IMR-90 (cell line): Measurements from ENCODE around the gene MAMLD1. TPM values are rescaled to one million over a fixed set of nuclear protein-coding genes. Genes with fewer than 3 reads are reported as not detected.

Experiments used
- ATAC-seq: fragments of 200-7000 bp; cut with Tn5 transposase; 2 replicates; pipeline ENCODE4 v1.9.1; 2020; ENCODE audit warnings: low read depth, mild to moderate bottlenecking, moderate library complexity
- BruUV-seq: library from RNA; stranded (reverse); fragments of 400-500 nt; replicated peaks from 2 replicates; lab custom pipeline; 2021; lab: Mats Ljungman, UMichigan
- CTCF ChIA-PET: fragments of 300-600 bp; formaldehyde crosslinking; extraction: SDS; loops from one replicate; lab custom pipeline; 2021; ENCODE audit warnings: antibody characterized with exemption; lab: Yijun Ruan, JAX
- POLR2A ChIA-PET: fragments of 300-600 bp; sonication (Branson Sonifier 250); formaldehyde crosslinking; loops from one replicate; lab custom pipeline; 2022; ENCODE audit warnings: antibody characterized with exemption; ENCODE audit not compliant: unreplicated experiment; lab: Charles Lee
- DNase-seq: peaks from one replicate; pipeline ENCODE4 v3.0.0; 2013
- H2AFZ ChIP-seq: replicated peaks from 2 replicates; pipeline ENCODE3; 2013; ENCODE audit warnings: low read length, mild to moderate bottlenecking; ENCODE audit not compliant: poor library complexity
- H2AK5ac ChIP-seq: 2 replicates; pipeline ENCODE4 v1.6.1; 2013; ENCODE audit warnings: low read depth, low read length, inconsistent platforms
- H2AK9ac ChIP-seq: replicated peaks from 2 replicates; pipeline ENCODE3; 2013; ENCODE audit warnings: mild to moderate bottlenecking, low read depth, low read length, moderate library complexity; ENCODE audit not compliant: poor library complexity
- H2BK120ac ChIP-seq: 2 replicates; pipeline ENCODE4 v1.6.1; 2013; ENCODE audit warnings: low read depth, low read length, inconsistent platforms
- H2BK15ac ChIP-seq: 3 replicates; pipeline ENCODE4 v1.6.1; 2013; ENCODE audit warnings: low read depth, low read length, inconsistent platforms
- H2BK20ac ChIP-seq: 2 replicates; pipeline ENCODE4 v1.6.1; 2013; ENCODE audit warnings: low read depth, mild to moderate bottlenecking, inconsistent platforms, low read length, moderate library complexity
- H2BK5ac ChIP-seq: 2 replicates; pipeline ENCODE4 v1.6.1; 2013; ENCODE audit warnings: mild to moderate bottlenecking, low read depth, low read length, inconsistent platforms; ENCODE audit not compliant: poor library complexity, severe bottlenecking
- H3K14ac ChIP-seq: replicated peaks from 2 replicates; pipeline ENCODE4 v1.6.1; 2013; ENCODE audit warnings: low read depth, low read length, inconsistent platforms
- H3K18ac ChIP-seq: 2 replicates; pipeline ENCODE4 v1.6.1; 2013; ENCODE audit warnings: low read depth, low read length, control low read depth
- H3K23ac ChIP-seq: 2 replicates; pipeline ENCODE4 v1.6.1; 2013; ENCODE audit warnings: low read depth, low read length, inconsistent platforms
- H3K27ac ChIP-seq: 2 replicates; pipeline ENCODE4 v1.5.1; 2013; ENCODE audit warnings: mild to moderate bottlenecking, control low read depth, low read length; ENCODE audit not compliant: insufficient read depth
- H3K27me3 ChIP-seq: 2 replicates; pipeline ENCODE4 v1.6.1; 2013; ENCODE audit warnings: low read length; ENCODE audit not compliant: control insufficient read depth, insufficient read depth
- H3K36me3 ChIP-seq: 2 replicates; pipeline ENCODE4 v1.6.1; 2013; ENCODE audit warnings: low read length, mixed read lengths; ENCODE audit not compliant: control insufficient read depth, insufficient read depth
- H3K4ac ChIP-seq: 2 replicates; pipeline ENCODE4 v1.6.1; 2013; ENCODE audit warnings: low read depth, low read length, inconsistent platforms
- H3K4me1 ChIP-seq: 2 replicates; pipeline ENCODE4 v1.6.1; 2013; ENCODE audit warnings: low read length, mixed read lengths; ENCODE audit not compliant: control insufficient read depth, insufficient read depth
- H3K4me2 ChIP-seq: 2 replicates; pipeline ENCODE4 v1.6.1; 2013; ENCODE audit warnings: low read depth, mild to moderate bottlenecking, control low read depth, low read length, moderate library complexity
- H3K4me3 ChIP-seq: 2 replicates; pipeline ENCODE4 v1.5.1; 2013; ENCODE audit warnings: low read depth, mild to moderate bottlenecking, control low read depth, low read length, moderate library complexity; ENCODE audit not compliant: insufficient read depth
- H3K56ac ChIP-seq: 2 replicates; pipeline ENCODE4 v1.6.1; 2013; ENCODE audit warnings: low read length, inconsistent platforms; ENCODE audit not compliant: insufficient read depth; ENCODE audit errors: extremely low read depth
- H3K79me1 ChIP-seq, 2 experiments: 2 replicates each; pipeline ENCODE4 v1.6.1; 2013; ENCODE audit warnings: low read length in 2 of 2, inconsistent platforms in 1 of 2, low read depth in 1 of 2
- H3K9ac ChIP-seq: 2 replicates; pipeline ENCODE4 v1.6.1; 2013; ENCODE audit warnings: low read depth, low read length, control low read depth
- H3K9me1 ChIP-seq: 2 replicates; pipeline ENCODE4 v1.6.1; 2013; ENCODE audit warnings: low read length, inconsistent platforms; ENCODE audit not compliant: insufficient read depth
- H3K9me3 ChIP-seq: 2 replicates; pipeline ENCODE4 v1.6.1; 2013; ENCODE audit warnings: low read length; ENCODE audit not compliant: control insufficient read depth, insufficient read depth
- H4K20me1 ChIP-seq: 2 replicates; pipeline ENCODE4 v1.6.1; 2013; ENCODE audit warnings: low read length, inconsistent platforms; ENCODE audit not compliant: insufficient read depth
- H4K5ac ChIP-seq: 2 replicates; pipeline ENCODE4 v1.6.1; 2013; ENCODE audit warnings: mild to moderate bottlenecking, low read depth, low read length, control low read depth
- H4K8ac ChIP-seq, 2 experiments: 2 replicates each; pipeline ENCODE4 v1.6.1; 2013; ENCODE audit warnings: low read depth in 2 of 2, low read length in 2 of 2, control low read depth in 1 of 2, inconsistent platforms in 1 of 2
- H4K91ac ChIP-seq: 2 replicates; pipeline ENCODE4 v1.6.1; 2013; ENCODE audit warnings: low read depth, low read length, inconsistent platforms; ENCODE audit not compliant: insufficient read depth
- BHLHE40 ChIP-seq: fragments of 150-350 bp; IDR thresholded peaks from 2 replicates; pipeline ENCODE4 v1.6.1; 2016; ENCODE audit warnings: mild to moderate bottlenecking, low read depth, low read length
- CEBPB ChIP-seq: IDR thresholded peaks from 2 replicates; pipeline ENCODE4 v1.6.1; 2012; ENCODE audit warnings: low read depth, low read length, improper control_type of control experiment
- CHD1 ChIP-seq: IDR thresholded peaks from 2 replicates; pipeline ENCODE4 v1.6.1; 2012; ENCODE audit warnings: low read depth, low read length, improper control_type of control experiment
- CTCF ChIP-seq: conservative IDR thresholded peaks from 2 replicates; pipeline ENCODE4 v1.5.1; 2012; ENCODE audit warnings: mild to moderate bottlenecking, low read depth, low read length, improper control_type of control experiment
- ELK1 ChIP-seq: fragments of 150-350 bp; IDR thresholded peaks from 2 replicates; pipeline ENCODE4 v1.6.1; 2016; ENCODE audit warnings: low read depth, mild to moderate bottlenecking, low read length, moderate library complexity, borderline replicate concordance
- FOS ChIP-seq: fragments of 150-350 bp; IDR thresholded peaks from 2 replicates; pipeline ENCODE4 v1.6.1; 2016; ENCODE audit warnings: low read depth, low read length
- MAFK ChIP-seq: IDR thresholded peaks from 2 replicates; pipeline ENCODE4 v1.6.1; 2012; ENCODE audit warnings: low read depth, low read length, improper control_type of control experiment
- MAZ ChIP-seq: IDR thresholded peaks from 2 replicates; pipeline ENCODE4 v1.6.1; 2012; ENCODE audit warnings: low read depth, mild to moderate bottlenecking, low read length, improper control_type of control experiment, moderate library complexity, borderline replicate concordance
- MXI1 ChIP-seq: IDR thresholded peaks from 2 replicates; pipeline ENCODE4 v1.6.1; 2012; ENCODE audit warnings: low read depth, mild to moderate bottlenecking, low read length, moderate library complexity, borderline replicate concordance
- NFE2L2 ChIP-seq: fragments of 150-350 bp; IDR thresholded peaks from 2 replicates; pipeline ENCODE4 v1.6.1; 2016; ENCODE audit warnings: low read depth, mild to moderate bottlenecking, low read length
- POLR2A ChIP-seq: IDR thresholded peaks from 2 replicates; pipeline ENCODE4 v1.6.1; 2012; ENCODE audit warnings: mild to moderate bottlenecking, low read depth, low read length
- RAD21 ChIP-seq: IDR thresholded peaks from 2 replicates; pipeline ENCODE4 v1.6.1; 2012; ENCODE audit warnings: low read length, improper control_type of control experiment
- RCOR1 ChIP-seq: IDR thresholded peaks from 2 replicates; pipeline ENCODE4 v1.6.1; 2012; ENCODE audit warnings: mild to moderate bottlenecking, low read length, improper control_type of control experiment; ENCODE audit not compliant: insufficient replicate concordance
- RFX5 ChIP-seq: IDR thresholded peaks from 2 replicates; pipeline ENCODE4 v1.8.0; 2012; ENCODE audit warnings: low read depth, mild to moderate bottlenecking, low read length, moderate library complexity
- SMC3 ChIP-seq: fragments of 150-350 bp; IDR thresholded peaks from 2 replicates; pipeline ENCODE4 v1.6.1; 2016; ENCODE audit warnings: low read depth, mild to moderate bottlenecking, antibody characterized with exemption, low read length, moderate library complexity
- USF2 ChIP-seq: fragments of 150-350 bp; IDR thresholded peaks from 2 replicates; pipeline ENCODE4 v1.6.1; 2017; ENCODE audit warnings: mild to moderate bottlenecking, antibody characterized with exemption, low read length, low read depth
- WGBS, 2 experiments: methylation state at CpG; one replicate each; pipeline versions ENCODE4 v1.1.5 to v1.1.7; 2013; ENCODE audit warnings: missing lambda C conversion rate in 2 of 2; ENCODE audit not compliant: insufficient read length in 1 of 2; ENCODE audit errors: extremely low coverage in 2 of 2; 5-methylcytosine and 5-hydroxymethylcytosine counted together
- dilution Hi-C: fragments of 300-500 bp; cut with HindIII; formaldehyde crosslinking; loops from one replicate; pipeline ENCODE4 v1.14.3; 2018; ENCODE audit warnings: low sequenced_read_pairs; ENCODE audit not compliant: unreplicated experiment
- in situ Hi-C: fragments of 300-500 bp; cut with MboI; formaldehyde crosslinking; loops from 3 replicates; pipeline ENCODE4 v1.14.3; 2019; ENCODE audit warnings: low sequenced_read_pairs, inconsistent platforms, mixed read lengths
- intact Hi-C: fragments of 100-400 bp; cut with micrococcal nuclease; formaldehyde crosslinking; loops from 2 replicates; pipeline ENCODE4 v1.10.0; 2022
- polyA plus RNA-seq, 3 experiments: library from polyadenylated mRNA; depleted of rRNA; stranded (reverse); fragments of >200 nt; gene quantifications; 2 replicates each; pipeline ENCODE4 v1.2.3, GENCODE V29; 2012; ENCODE audit warnings: low replicate concordance in 1 of 3
- total RNA-seq: library from RNA; depleted of rRNA; stranded (reverse); fragments of >200 nt; gene quantifications from 2 replicates; pipeline ENCODE4 v1.2.3, GENCODE V29; 2012

MAMLD1 gene
- total and polyA plus RNA-seq, 2 of the 4 experiments (the other 2 are of a cell fraction): 1.4 to 11.0 TPM

- no peak overlapping the region for H3K27ac ChIP-seq
- no peak overlapping the region for H4K8ac ChIP-seq
- no peak overlapping the region for H3K14ac ChIP-seq
- dilution Hi-C loops (no loop called here), intact Hi-C loops (no loop called here), in situ Hi-C loops (no loop called here)
- H4K5ac ChIP-seq: no peak overlapping the region
- H3K9me3 ChIP-seq: no peaks in the 10 kb centered on the region
- H3K9ac ChIP-seq: no peak overlapping the region
- BruUV-seq: no TSS peak
- no peak overlapping the region for H3K4me3 ChIP-seq
- no peak overlapping the region for H2AFZ ChIP-seq
- DNase-seq (no peak), ATAC-seq (no peak)
- peaks cover 0 to 4% of the 10 kb centered on the region in 2 experiments; a peak in 1 of 4 replicates for H3K79me1 ChIP-seq
- no peak overlapping the region for H3K4me2 ChIP-seq
- no peaks in the 10 kb centered on the region; the same call in 1 of the 2 replicates for H4K20me1 ChIP-seq
- H2AK5ac ChIP-seq: no peak overlapping the region
- 83% methylated on average over 1 of the region's 2 CpGs; no CpG with 5 or more reads in 1 of the 2 experiments for WGBS, 2 experiments
- no peak for TF ChIP-seq ELK1
- no peak for TF ChIP-seq CTCF
- no peak for TF ChIP-seq MXI1
- TF ChIP-seq SMC3: no peak
- no peak for TF ChIP-seq CEBPB
- no peak for TF ChIP-seq BHLHE40
- TF ChIP-seq FOS: no peak
- no peak for TF ChIP-seq USF2
- no peak for TF ChIP-seq RAD21
- no peak for TF ChIP-seq RCOR1
- TF ChIP-seq MAZ: no peak
- TF ChIP-seq CHD1: no peak
- no peak for TF ChIP-seq RFX5
- no peak for TF ChIP-seq NFE2L2
- no peak for TF ChIP-seq POLR2A
- TF ChIP-seq MAFK: no peak
- H2AK9ac ChIP-seq: no peak overlapping the region
- no peak overlapping the region for H2BK5ac ChIP-seq
- H3K23ac ChIP-seq: no peak overlapping the region
- peaks cover 3% of the 10 kb centered on the region; the same call in 1 of the 2 replicates for H3K36me3 ChIP-seq
- H3K56ac ChIP-seq: no peak overlapping the region
- no peak overlapping the region for H2BK15ac ChIP-seq
- no peak overlapping the region for H2BK120ac ChIP-seq
- no peak overlapping the region for H2BK20ac ChIP-seq
- H3K9me1 ChIP-seq: 0 out of 2 replicates have a peak, but pooled peaks cover 3% of the 10 kb centered on the region
- CTCF ChIA-PET: no interaction called here
- POLR2A ChIA-PET: interaction anchor here (0.6 kb wide), 1 partner anchor 57 kb away, joined by 3 read pairs; no protein-coding TSS in a partner anchor
- peaks cover 6% of the 10 kb centered on the region for H3K4me1 ChIP-seq
- no peak overlapping the region for H3K18ac ChIP-seq
- H3K27me3 ChIP-seq: no peaks in the 10 kb centered on the region; the same call in 1 of the 2 replicates
- no peak overlapping the region for H3K4ac ChIP-seq
- no peak overlapping the region for H4K91ac ChIP-seq
Observed at GRCh38 chrX:150506020-150506419, 142.9 kb downstream of the MAMLD1 start.
